ENCODE results near the gene TTC23L.
"Not testable (repeated sequence)": the region's sequence is repeated elsewhere in the genome, so short reads cannot be mapped to it uniquely, and the experiment has no call there.

Gene TTC23L

DNA sequence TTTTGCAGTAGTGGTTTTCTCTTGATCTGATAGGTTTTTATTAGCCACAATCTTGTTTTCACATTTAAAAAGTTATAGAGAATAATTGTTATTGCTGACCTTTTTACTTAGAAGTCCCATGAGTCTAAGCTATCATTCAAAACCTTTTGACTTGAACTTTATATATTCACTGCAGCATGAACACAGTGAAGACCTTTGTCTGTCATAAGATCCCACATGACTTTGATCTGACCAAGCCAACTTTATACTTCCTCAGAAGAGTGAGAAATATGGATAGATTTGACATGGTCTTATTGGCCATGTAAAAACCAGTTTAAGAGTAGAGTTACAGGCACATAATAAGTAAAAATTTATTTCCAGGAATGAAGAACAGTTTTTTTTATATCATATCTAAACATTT, 42.3 kb downstream of the TTC23L start:
- DNase-seq = no peak

DNA sequence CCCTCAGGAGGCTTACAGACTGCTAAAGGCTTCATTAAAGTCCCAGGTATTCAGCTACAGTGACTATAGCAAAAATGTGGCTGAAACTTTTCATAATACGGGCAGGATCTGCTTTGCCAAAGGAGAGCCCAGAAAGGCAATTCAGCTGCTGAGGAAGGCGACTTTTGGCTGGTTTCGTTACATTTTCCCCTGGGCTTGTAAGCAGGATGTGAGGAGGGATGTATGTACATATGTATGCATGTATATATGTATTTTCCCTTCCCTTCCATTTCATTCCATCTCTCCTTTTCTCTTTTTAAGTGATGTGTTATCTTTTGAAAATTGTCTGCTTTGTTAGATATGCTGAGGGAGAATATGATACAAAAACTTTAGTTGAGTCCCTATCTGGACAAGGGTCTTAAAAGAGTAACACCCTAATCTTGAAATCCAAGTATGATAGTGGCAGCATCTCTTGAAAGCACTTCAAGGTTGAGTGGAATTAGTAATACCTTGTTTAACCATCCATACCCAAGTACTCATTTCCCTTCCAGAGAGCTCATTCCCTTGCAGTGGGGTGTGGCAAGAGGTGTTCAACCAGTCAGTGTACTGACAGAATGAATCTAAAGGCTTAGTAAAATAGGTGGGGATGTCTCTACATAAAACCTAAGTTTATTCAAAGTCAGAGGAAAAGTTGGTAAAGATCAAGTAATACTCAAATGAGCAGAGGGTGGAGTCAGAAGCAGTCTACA, 47.6 kb downstream of the TTC23L start:
- DNase-seq = no peak

DNA sequence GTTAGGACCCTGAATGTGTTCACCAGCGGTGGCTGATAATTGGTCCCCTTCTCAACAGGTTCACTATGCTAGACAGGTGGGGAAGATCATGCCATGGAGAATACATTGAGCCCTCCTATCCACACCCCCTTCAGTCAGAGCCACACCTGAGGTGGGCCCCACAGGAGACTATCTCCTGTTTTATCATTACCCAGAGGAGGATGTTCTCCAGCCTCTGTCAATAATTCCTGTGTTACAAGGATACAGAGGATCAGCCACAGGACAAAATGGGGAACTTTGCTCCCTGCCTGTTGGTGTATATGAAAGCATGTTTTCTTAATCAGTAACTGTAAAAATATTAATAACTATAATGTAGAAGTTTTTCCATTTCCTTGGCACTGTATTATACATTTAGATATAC, 50.4 kb downstream of the TTC23L start:
- no peak for DNase-seq

DNA sequence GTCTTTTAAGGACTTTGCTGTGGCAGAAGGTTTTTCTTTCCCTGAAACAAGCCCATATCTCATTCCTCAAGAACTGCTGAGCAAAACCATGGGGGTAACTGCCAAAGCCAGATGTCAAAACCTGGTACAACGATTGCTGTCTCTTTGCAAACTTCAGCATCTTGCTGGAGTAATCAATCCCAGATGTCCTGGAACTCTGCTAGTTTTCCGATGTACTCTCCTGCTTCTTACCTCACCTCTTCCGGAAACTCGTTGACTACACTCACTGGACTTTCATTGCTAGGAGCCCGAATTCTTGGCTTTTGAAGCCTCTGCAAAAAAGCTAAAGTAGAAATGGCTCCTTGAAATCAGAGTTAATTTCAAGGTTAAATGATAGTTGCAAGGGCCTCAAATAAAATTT, 53.0 kb downstream of the TTC23L start:
- no peak for DNase-seq

DNA sequence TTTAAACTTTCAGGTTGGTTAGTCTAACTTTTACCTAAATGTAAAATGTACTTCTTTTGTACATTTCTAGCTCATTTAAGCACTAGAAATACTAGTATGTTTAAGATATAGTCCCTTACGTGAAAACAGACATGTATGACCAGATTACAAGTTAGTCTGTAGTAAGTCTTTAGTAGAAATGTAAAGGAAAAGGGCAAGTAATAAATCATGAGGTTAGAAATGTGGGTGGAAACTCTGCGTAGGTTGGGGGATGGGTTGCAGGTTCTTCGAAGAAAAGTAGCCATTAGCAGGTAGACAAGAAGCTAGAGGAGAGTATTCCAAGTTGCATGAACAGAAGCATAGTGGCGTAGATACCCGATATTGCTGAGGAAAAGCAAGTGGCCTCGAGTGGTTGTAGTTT, 53.5 kb downstream of the TTC23L start:
- no peak for DNase-seq

DNA sequence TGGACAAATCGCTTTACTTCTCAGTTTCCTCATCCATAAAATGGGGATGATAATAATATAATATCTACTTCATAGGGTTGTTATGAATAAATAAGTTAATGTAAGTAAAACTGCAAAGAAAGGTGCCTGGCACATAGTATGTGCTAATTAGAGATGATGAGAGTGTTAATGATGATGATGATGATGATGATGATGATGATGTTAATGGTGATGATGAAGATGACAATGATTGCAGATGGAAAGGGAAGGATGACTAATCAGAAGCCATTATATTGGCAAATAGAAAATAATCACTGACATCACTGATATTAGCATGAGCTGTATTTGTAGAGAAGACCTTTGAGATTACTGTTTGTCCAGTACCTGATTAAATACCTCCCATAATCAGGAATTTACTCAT, 55.8 kb downstream of the TTC23L start:
- no peak for DNase-seq

DNA sequence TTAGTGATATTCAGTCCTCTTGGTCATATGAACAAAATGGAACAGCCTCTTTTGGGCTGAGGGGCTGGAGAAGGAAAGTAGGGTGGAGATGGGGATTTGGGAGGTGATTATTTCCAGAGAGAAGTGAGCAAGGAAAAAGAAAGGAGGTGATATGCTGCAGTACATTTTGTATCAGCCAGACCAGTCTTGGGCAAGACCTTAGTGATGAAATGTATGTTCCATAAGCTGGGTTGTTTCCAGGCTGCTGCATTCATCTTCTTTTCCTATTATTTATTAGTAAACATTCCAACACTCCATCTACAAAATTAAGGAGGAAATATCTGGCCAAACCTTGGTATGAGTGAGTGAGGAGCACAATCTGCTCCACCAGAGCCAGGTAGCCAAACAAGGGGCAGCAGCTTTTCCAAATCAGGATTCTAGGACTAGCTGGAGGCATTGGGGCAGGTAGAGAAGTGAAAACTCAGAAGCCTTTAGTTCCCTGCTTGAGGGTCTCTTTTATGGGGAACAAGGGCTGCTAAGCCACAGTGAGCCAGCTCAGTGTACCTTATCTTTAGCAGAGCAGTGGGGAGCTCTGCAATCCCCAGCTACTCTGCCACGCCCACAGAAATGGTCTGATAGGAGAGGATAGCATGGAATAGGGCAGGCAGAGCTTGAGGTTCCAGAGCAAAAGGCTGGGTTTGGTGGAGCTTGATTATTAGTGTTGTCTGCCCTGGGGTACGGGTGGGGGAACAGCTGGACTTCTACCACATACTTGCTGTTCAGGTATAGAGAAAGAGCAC, 56.9 kb downstream of the TTC23L start:
- no peak for DNase-seq

DNA sequence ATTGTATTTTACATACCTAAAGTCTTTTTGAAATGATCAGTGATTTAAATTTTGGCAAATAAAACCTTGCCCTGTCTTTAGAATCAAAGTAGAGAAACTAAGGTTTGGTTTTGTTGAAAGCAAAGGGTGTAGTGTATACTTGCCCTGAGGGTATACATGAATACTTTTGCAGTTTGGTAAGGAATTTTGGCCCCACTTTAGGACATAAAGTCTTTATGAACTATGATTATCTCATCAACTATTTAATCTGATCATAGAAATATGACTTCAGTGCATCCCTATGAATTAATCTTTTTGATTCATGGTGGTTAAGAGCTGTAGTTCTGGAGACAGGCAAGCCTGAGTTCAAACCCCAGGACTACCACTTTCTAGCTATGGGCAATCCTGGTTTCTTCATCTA, 58.7 kb downstream of the TTC23L start:
- DNase-seq = no peak

DNA sequence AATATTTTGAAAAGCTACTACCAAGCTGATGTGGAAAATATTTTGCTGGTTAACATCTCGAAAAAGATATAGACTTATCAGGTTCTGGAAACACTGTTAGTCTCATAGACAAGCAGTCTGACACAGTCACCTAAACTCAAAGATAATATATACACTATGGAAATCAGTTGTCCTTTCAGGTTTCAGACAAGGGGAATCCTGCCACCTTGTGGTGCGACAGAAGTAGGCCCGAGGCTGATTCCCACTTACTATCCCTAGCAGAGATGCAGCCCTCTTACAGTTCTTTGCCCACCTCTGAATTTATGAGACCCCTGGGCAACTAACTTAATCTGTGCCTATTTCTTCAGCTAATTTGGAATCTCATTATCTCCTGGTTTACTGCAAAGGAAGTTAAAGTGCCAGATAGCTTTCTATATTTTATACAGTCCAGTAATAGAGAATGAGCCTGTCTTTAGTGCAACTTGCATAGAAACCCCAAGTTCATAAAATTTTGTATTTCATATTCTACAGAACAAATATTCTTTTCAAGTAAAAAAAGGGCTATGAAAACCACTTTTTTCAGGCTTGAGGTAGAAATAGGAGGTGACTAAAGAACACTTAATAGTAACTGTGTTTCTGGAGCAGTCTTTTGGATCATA, 59.4 kb downstream of the TTC23L start:
- peak in 4 of 5 experiments; percentile 6 to 64 (median 29) for DNase-seq

DNA sequence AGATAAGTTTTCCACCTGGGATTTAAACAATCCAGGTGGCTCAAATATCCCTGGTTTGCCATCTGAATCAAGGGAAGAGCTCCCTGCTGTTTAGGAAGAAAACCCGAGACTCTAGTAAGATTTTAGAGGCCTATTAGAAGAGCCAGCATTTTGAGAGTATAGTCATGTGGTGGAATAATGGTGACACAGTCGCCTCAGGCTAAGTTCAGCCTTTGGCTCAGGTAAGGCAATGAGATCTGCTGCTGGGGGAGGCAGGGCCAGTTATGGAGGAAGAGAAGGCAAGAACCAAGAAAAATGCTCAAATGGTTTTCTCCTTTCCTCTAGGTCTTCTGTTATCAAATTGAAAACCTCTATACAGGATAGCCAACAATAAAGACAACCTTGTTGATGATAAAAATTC, 60.1 kb downstream of the TTC23L start:
- no peak for DNase-seq

DNA sequence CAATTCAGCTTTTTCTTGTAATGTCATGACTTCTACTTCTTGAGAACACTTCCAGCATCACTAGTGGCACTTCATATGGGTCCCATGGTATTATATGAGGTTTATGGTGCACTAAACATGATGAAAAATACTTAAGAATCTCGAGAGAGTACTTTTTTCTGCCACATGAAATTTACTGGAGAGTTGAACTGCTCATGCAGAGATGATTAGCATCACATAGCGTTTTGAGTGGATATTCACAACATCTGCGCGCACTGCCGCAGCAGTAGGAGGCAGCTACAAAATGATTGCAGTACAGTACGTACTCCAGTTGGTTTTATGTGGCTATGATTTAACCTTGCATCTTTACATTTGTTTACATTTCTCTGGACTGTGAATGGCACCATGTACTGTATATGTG, 61.7 kb downstream of the TTC23L start:
- no peak for DNase-seq

DNA sequence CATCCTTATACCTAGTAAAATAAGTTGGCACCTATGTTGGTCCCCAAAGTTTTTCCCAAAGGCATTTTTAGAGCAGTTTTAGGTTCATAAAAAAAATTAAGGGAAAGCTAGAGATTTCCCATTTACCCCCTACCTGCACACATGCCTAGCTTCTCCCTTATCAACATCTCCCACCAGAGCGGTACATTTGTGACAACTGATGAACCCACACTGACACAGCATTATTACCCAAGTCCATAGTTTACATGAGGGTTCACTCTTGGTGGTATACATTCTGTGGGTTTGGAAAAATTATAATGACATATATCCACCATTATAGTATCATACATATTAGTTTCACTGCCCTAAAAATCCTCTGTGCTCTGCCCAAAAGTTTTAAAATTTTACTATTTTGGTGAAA, 64.3 kb downstream of the TTC23L start:
- DNase-seq = no peak

DNA sequence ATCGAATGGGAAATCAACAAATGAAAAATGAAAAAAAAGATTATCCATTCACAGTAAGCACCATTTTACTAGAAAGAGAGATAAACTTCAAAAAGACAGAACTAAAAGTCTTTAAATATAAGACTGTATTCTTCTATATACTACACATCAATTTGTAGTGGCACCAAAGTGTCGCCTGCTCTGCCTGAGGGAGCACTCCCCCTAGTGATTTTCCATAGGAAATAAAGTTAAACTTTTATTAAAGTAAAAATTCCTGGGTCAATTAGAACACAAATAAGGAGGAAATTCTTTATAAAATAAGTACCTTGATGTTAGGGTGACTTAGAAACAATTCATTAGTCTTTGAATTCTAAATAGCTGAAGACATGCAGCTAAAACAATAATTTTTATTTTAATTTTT, 66.6 kb downstream of the TTC23L start:
- no peak for DNase-seq

DNA sequence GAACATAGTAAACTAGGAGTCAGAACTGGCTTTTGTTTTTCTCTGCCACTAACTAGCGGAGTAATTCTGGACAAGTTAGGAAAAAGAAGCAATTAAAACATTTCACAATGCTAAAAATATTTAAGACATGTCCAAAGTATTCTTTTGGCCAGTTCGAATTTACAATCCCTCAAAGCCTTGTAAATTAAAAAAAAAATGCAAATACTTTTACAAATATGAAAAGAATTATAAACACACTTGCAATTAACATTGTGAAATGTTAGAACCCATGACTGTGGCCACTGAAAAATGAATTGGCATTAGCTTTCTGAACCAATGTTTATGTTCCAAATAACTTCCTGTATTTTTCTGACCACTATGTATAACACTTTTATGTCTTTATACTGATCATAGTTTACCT, 74.1 kb downstream of the TTC23L start:
- DNase-seq = no peak

DNA sequence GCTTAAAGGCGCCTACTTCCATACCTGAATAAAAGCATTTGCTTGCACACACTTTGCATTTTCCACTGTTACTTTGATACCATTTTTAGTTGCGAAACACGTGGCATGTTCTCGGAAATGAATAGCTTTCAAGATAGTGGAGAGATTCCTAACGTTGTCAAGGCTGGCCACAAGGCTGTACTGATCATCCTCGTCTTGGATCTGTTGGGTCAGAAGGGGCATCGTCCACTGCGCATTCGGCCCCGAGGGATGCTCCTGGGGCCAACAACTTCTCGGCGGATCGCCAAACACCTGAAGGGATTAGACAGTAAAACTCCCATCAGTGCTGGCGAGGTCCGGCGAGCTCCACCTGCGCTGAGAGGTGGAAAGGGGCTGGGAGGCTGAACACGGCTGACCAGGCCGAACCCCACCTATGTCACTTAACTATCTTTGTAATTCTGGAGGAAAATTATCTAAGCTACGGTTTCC, 75.7 kb downstream of the TTC23L start:
- DNase-seq = peak in 1 of 5 experiments; percentile 42

DNA sequence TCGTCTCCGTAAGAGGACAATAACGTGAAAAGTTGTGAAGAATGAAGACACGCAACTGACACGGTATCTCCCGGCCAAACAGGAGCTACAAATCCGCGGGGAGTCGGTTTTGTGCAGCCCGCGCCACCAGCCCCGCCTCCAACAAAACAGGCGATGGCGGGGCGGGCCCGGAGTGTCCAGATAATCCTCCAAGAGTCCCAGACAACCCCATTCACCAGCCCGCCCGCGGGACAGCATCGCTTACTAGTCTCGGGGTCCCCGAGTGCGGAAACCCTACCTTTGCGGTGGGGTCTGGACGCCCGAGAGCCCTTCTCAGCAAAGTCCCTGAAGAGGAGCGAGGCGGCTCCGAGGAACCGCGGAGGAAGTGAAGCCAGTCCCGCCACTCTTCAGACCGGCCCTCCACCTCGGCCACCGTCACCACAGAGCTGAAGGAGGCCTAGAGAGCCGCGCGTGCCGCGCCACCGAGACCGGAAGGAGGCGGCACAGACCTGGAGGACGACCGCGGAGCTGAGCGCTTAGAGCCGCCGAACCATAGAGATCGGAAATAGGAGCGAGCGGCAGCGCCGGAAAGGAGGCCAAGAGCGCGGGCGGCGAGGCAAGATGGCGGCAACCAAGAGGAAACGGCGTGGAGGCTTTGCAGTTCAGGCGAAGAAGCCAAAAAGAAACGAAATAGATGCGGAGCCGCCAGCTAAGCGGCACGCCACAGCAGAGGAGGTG, 76.3 kb downstream of the TTC23L start, which contains the start of the genes BRIX1 and RAD1:
Gene BRIX1 (plus strand): TSS at position 573 of the 717 bp plus-strand sequence. CDS start 28 bp downstream, at position 601.
Gene RAD1 (minus strand): TSS at position 366 of the 717 bp plus-strand sequence. CDS start 612 bp downstream, outside the sequence.
- peak; percentile 78 to 99 (median 91) for DNase-seq

DNA sequence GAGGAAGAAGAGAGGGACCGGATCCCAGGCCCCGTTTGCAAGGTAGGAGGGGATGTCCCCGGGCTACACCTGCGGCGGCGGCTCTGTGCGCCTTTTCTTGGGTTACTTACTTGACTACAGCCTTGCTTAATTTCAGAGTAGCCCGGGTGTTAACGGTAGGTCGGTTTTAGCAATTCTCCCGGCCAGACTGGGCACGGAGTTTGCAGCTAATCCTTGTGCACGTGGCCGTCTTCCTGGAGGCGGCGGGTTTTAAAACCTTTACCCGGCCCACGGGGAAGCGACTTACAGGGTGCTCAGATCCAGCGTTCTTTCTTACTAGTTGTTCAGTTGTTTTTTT, 76.9 kb downstream of the TTC23L start:
- DNase-seq = no peak

DNA sequence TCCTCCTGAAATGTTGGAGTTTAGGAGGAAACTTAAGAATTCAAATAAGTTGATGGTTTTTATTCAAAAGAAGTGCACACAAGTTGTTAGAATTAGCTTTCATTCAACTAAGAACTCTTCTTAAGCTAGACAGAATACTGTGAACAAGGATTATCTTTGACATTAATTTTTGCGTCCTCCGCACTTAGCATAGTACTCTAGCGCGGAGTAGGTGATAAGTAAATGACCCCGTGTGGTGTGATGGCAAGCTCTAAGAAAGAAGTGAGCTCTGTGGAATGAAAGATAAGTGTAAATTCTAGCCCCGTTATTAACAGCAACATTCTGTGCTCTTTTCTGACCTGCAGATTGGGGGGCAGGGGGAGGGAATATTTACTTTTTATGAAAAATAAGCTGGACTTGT, 77.6 kb downstream of the TTC23L start:
- DNase-seq = no peak

DNA sequence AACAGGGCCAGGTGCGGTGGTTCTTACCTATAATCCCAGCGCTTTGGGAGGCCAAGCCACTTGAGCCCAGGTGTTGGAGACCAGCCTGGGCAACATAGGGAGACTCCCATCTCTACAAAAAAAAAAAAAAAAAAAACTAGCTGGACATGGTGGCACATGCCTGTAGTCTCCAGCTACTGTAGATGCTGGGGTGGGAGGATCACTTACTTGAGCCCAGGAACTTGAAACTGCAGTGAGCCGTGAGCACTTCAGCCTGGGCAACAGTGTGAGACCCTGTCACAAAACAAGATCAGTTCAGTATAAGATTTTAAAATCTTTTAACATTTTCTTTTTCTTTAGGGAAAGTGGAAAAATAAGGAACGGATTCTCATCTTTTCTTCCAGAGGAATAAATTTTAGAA, 79.1 kb downstream of the TTC23L start:
- DNase-seq = no peak

DNA sequence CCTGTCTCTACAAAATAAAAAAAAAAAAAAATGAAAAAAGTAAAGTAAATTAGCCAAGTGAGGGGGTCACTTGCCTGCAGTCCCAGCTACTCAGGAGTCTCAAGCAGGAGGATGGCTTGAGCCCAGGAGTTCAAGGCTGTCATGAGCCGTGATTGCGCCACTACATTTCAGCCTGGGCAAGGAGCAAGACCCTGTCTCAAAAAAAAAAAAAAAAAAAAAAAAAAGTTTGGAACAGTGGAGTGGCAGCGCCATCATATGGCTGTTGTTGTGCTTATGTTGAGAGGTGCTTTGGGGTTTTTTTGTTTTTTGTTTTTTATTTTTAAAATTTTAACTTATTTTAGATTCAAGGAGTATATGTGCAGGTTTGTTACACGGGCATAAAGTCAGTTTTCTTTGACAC, 80.1 kb downstream of the TTC23L start:
- no peak for DNase-seq

DNA sequence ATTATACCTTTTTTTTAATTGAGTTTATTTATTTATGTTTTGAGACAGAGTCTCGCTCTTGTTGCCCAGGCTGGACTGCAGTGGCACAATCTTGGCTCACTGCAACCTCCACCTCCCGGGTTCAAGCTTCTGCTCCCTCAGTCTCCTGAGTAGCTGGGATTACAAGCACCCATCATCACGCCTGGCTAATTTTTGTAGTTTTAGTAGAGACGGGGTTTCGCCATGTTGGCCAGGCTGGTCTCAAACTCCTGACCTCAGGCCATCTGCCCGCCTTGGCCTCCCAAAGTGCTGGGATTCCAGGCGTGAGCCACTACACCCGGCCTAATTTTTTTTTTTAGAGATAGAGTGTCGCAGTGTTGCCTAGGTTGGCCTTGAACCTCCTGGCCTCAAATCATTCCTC, 84.3 kb downstream of the TTC23L start:
- not testable (repeated sequence) for DNase-seq

DNA sequence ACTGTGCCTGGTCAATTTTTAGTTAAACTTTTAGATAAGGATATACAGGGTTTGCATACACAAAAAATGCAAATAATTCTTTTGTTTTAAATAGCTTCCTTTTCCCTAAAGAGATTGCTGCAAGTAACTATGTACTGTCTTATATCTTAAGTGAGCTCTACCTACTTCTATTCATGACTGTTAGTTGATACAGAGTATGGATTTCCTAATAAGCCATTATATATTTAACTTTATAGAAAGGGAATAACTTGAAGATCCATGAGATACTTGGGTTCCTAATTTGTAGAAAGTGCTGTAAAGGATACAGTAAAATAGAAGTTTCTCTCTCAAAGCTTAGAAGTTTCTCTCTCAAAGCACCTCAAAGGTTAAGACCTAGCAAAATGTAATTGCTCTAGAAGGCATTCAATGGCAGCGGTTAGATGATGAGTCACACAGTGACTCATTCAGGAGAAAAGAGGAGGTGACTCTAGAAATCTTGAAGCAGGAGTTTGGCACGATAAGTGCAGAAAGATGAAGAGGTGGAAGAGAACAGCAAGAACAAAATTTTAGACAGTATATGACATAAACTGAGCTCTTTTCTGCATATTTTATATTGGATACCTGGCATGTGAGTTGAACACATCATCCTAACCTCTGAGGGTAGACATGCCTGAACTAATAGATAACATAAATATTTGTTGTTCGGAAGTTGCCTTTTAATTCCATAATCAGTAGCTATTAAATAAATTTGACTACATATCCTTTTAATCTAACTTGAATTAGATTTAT, 84.9 kb downstream of the TTC23L start:
- peak in 1 of 5 experiments; percentile 84 for DNase-seq
